ENCODE results near the gene PRKACG. TPM values are rescaled to one million over a fixed set of nuclear protein-coding genes. Genes with fewer than 3 reads are reported as not detected.

Gene PRKACG
- total and polyA plus RNA-seq, 12 donors = not detected

GRCh38 chr9:68964765-68965164 is 49.1 kb downstream of the PRKACG start:
- Histone ChIP-seq H3K27ac (no peak overlapping the region), H3K4me1 (replicated peaks in 1 of 2) (peaks cover 0 to 6% of the 10 kb centered on the region in 2 donors), H3K27me3 (no peaks in the 10 kb centered on the region), H3K36me3 (replicated peaks in 1 of 2) (no peaks in the 10 kb centered on the region), H3K9me3 (replicated peaks in 1 of 3) (no peaks in the 10 kb centered on the region), H3K4me3 (no peak overlapping the region)
- TF ChIP-seq CTCF (IDR thresholded peaks at IDR 0.05) = no peak
- TF ChIP-seq POLR2A (IDR thresholded peaks at IDR 0.05) = no peak
- 81 to 90% (median 86%) methylated on average over 3 of the region's 3 CpGs for WGBS, 4 donors
- DNase-seq = no peak
- intact Hi-C loops (cut with DNase I) = no loop called here

DNA sequence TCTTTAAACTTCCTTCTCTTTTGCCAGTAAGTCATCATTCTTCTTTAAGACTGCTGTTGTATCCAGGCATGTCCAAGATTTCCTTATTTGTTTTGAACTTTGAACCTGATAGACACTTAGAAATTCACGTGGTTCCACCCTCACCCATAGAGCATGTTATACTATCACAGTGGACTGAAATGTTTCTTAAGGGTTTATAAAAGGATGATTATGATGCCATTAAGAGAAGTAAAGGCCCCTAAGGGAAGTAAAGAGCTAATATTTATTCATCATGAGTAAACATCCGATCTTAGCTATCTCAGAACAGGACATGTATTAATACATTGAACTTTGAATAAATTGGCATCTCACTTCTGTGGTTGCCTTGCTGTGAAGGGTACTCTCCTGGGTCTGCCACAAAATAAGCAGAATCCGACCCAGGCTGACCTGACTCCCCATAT is 49.8 kb downstream of the PRKACG start:
- no peaks in the 10 kb centered on the region for H3K9me3 ChIP-seq (replicated peaks in 1 of 3)
- no peak for DNase-seq
- no peak for TF ChIP-seq CTCF (IDR thresholded peaks at IDR 0.05)
- TF ChIP-seq POLR2A (IDR thresholded peaks at IDR 0.05) = no peak
- no peaks in the 10 kb centered on the region for H3K36me3 ChIP-seq (replicated peaks in 1 of 2)
- WGBS, 4 donors = 72 to 81% (median 79%) methylated on average over 3 of the region's 3 CpGs
- intact Hi-C loops (cut with DNase I) = no loop called here
- H3K4me1 ChIP-seq (replicated peaks in 1 of 2) = peaks cover 0 to 6% of the 10 kb centered on the region in 2 donors
- H3K27ac ChIP-seq = no peak overlapping the region
- no peak overlapping the region for H3K4me3 ChIP-seq
- no peaks in the 10 kb centered on the region for H3K27me3 ChIP-seq

DNA sequence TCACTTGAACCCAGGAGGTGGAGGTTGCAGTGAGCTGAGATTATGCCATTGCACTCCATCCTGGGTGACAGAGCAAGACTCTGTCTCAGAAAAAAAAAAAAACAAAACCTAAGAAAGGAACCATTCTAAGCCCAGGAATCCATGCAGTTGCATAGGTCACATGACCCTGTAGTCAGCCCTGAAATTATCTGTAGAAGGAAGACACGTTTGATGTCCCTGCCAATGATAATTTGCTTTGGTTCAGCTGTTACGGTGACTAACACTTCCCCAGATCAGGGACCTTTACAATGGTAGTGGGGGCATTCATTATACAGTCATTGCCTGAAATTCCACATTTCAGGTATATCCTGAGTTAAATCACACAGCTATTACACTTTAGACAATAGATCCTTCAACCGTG is 50.5 kb downstream of the PRKACG start:
- no peak for TF ChIP-seq CTCF (IDR thresholded peaks at IDR 0.05)
- TF ChIP-seq POLR2A (IDR thresholded peaks at IDR 0.05) = no peak
- Histone ChIP-seq H3K4me1 (replicated peaks in 1 of 2) (peaks cover 0 to 6% of the 10 kb centered on the region in 2 donors), H3K27ac (no peak overlapping the region), H3K9me3 (replicated peaks in 1 of 3) (no peaks in the 10 kb centered on the region), H3K4me3 (no peak overlapping the region), H3K27me3 (no peaks in the 10 kb centered on the region), H3K36me3 (replicated peaks in 1 of 2) (no peaks in the 10 kb centered on the region)
- WGBS, 4 donors = 30 to 56% (median 42%) methylated on average over 3 of the region's 3 CpGs
- peak in 1 of 7 donors; percentile 24 for DNase-seq
- intact Hi-C loops (cut with DNase I) = no loop called here

Other genes starting within 250 kb of the PRKACG start
- 10 to 100 TPM; 12.8 to 36.0 (median 25.1) TPM for gene FXN, start 21.6 kb upstream of the PRKACG start, total RNA-seq
- 10 to 100 TPM; 10.3 to 38.7 (median 11.7) TPM for gene FXN, start 21.6 kb upstream of the PRKACG start, polyA plus RNA-seq
- gene TJP2, start 160.2 kb upstream of the PRKACG start, total RNA-seq = 100 to 1,000 TPM in 1 of 9 donors, 10 to 100 TPM in 8; 14.5 to 108 (median 44.3) TPM
- 10 to 100 TPM; 22.1 to 26.4 (median 23.2) TPM for gene TJP2, start 160.2 kb upstream of the PRKACG start, polyA plus RNA-seq